ENCODE data around the gene CNOT11. TPM values are rescaled to one million over a fixed set of nuclear protein-coding genes. Genes with fewer than 3 reads are reported as not detected.

Gene CNOT11
- total RNA-seq (2021) (47.4 to 54.0 TPM (median 48.9 TPM) in 3 replicates), Bru-seq, nascent RNA (percentile 87 among the genes with signal in this experiment)
- long read RNA-seq, experiment 1, transcript CNOT11-201 (7 exons, 2,599 nt), result major isoform, 378 of 434 reads
- long read RNA-seq, experiment 1, partial matches to known transcripts, result 15 of 434 reads
- long read RNA-seq, experiment 1, other reads (novel, unspliced or antisense), result 41 of 434 reads
- long read RNA-seq, experiment 2, transcript CNOT11-201 (7 exons, 2,599 nt), result major isoform, 47 of 73 reads
- long read RNA-seq, experiment 2, partial matches to known transcripts, result 17 of 73 reads
- long read RNA-seq, experiment 2, other reads (novel, unspliced or antisense), result 9 of 73 reads
- long read RNA-seq, experiment 3, partial matches to known transcripts, result 5 of 6 reads
- long read RNA-seq, experiment 3, other reads (novel, unspliced or antisense), result 1 of 6 reads

GRCh38 chr2:101252408-101253012, at the start of gene CNOT11:
TSS of gene CNOT11 (plus strand) at chr2:101252886. CDS start at chr2:101252965, 79 bp downstream.
- POLR2A ChIA-PET, result interaction anchor here (0.8 to 1.3 kb wide), 2 partner anchors 12 to 244 kb away, joined by 3 read pairs; no protein-coding TSS in a partner anchor
- CTCF ChIA-PET, result interaction anchor here (0.8 to 3.4 kb wide), 13 partner anchors 12 to 646 kb away, joined by 3 to 32 read pairs (median 5); partner anchors contain the start of gene TBC1D8
- Mint-ChIP-seq H3K27ac (peak within 1 kb of the TSS; percentile 96), H3K27me3 (ENCODE audit: low read depth) (no peaks in the 10 kb centered on the region), H3K36me3 (peaks cover 9% of the 10 kb centered on the region), H3K4me3 (peak within 1 kb of the TSS; percentile 99), H3K4me1 (peaks cover 54% of the 10 kb centered on the region), H3K9me3 (peaks cover 9% of the 10 kb centered on the region; the same call in 1 of the 2 replicates)
- ATAC-seq (peak; percentile 84), DNase-seq (ENCODE audit: low spot score) (peak; percentile 99)
- TF ChIP-seq ZNF396 (CRISPR knock-in tag; IDR thresholded peaks at IDR 0.05; ENCODE audit: borderline replicate concordance) (no peak), ZNF121 (CRISPR knock-in tag; IDR thresholded peaks at IDR 0.05) (0 out of 2 replicates have a peak, but pooled peaks have one; percentile 5), HMGA2 (CRISPR knock-in tag; IDR thresholded peaks at IDR 0.05) (no peak), ZBTB21 (CRISPR knock-in tag; IDR thresholded peaks at IDR 0.05; ENCODE audit: borderline replicate concordance) (peak; percentile 77; the same call in 1 of the 2 replicates), ELF4 (CRISPR knock-in tag; IDR thresholded peaks at IDR 0.05; ENCODE audit: low read depth) (no peak), JUN (CRISPR knock-in tag; IDR thresholded peaks at IDR 0.05) (no peak), MLX (CRISPR knock-in tag; IDR thresholded peaks at IDR 0.05) (no peak), TEAD4 (CRISPR knock-in tag; IDR thresholded peaks at IDR 0.05) (0 out of 2 replicates have a peak, but pooled peaks have one; percentile 0), ZMAT4 (CRISPR knock-in tag; IDR thresholded peaks at IDR 0.05) (no peak), SMAD4 (CRISPR knock-in tag; IDR thresholded peaks at IDR 0.05) (no peak), ZBTB43 (CRISPR knock-in tag; IDR thresholded peaks at IDR 0.05) (no peak), OVOL2 (CRISPR knock-in tag; IDR thresholded peaks at IDR 0.05; ENCODE audit: borderline replicate concordance) (no peak; the same call in 1 of the 2 replicates), SMAD3 (CRISPR knock-in tag; IDR thresholded peaks at IDR 0.05; ENCODE audit: borderline replicate concordance) (0 out of 2 replicates have a peak, but pooled peaks have one; percentile 7), ZNF138 (CRISPR knock-in tag; conservative IDR thresholded peaks at IDR 0.05) (0 out of 2 replicates have a peak, but pooled peaks have one; percentile 57), GRHL2 (CRISPR knock-in tag; IDR thresholded peaks at IDR 0.05; ENCODE audit: insufficient replicate concordance, severe bottlenecking) (no peak), NFATC4 (CRISPR knock-in tag; IDR thresholded peaks at IDR 0.05) (no peak), ATF1 (CRISPR knock-in tag; IDR thresholded peaks at IDR 0.05) (no peak)
- TF ChIP-seq, protein P1, sequence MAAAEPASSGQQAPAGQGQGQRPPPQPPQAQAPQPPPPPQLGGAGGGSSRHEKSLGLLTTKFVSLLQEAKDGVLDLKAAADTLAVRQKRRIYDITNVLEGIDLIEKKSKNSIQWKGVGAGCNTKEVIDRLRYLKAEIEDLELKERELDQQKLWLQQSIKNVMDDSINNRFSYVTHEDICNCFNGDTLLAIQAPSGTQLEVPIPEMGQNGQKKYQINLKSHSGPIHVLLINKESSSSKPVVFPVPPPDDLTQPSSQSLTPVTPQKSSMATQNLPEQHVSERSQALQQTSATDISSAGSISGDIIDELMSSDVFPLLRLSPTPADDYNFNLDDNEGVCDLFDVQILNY (CRISPR knock-in tag; IDR thresholded peaks at IDR 0.05), result peak; percentile 53
- TF ChIP-seq, protein P2, sequence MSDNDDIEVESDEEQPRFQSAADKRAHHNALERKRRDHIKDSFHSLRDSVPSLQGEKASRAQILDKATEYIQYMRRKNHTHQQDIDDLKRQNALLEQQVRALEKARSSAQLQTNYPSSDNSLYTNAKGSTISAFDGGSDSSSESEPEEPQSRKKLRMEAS (CRISPR knock-in tag; IDR thresholded peaks at IDR 0.05), result peak; percentile 7; the same call in 1 of the 2 replicates
- TF ChIP-seq, protein P3, sequence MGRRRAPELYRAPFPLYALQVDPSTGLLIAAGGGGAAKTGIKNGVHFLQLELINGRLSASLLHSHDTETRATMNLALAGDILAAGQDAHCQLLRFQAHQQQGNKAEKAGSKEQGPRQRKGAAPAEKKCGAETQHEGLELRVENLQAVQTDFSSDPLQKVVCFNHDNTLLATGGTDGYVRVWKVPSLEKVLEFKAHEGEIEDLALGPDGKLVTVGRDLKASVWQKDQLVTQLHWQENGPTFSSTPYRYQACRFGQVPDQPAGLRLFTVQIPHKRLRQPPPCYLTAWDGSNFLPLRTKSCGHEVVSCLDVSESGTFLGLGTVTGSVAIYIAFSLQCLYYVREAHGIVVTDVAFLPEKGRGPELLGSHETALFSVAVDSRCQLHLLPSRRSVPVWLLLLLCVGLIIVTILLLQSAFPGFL (CRISPR knock-in tag; IDR thresholded peaks at IDR 0.05; ENCODE audit: borderline replicate concordance), result no peak
- TF ChIP-seq, protein P4, sequence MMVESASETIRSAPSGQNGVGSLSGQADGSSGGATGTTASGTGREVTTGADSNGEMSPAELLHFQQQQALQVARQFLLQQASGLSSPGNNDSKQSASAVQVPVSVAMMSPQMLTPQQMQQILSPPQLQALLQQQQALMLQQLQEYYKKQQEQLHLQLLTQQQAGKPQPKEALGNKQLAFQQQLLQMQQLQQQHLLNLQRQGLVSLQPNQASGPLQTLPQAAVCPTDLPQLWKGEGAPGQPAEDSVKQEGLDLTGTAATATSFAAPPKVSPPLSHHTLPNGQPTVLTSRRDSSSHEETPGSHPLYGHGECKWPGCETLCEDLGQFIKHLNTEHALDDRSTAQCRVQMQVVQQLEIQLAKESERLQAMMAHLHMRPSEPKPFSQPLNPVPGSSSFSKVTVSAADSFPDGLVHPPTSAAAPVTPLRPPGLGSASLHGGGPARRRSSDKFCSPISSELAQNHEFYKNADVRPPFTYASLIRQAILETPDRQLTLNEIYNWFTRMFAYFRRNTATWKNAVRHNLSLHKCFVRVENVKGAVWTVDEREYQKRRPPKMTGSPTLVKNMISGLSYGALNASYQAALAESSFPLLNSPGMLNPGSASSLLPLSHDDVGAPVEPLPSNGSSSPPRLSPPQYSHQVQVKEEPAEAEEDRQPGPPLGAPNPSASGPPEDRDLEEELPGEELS (CRISPR knock-in tag; IDR thresholded peaks at IDR 0.05), result 0 out of 2 replicates have a peak, but pooled peaks have one; percentile 65
- TF ChIP-seq, protein P5, sequence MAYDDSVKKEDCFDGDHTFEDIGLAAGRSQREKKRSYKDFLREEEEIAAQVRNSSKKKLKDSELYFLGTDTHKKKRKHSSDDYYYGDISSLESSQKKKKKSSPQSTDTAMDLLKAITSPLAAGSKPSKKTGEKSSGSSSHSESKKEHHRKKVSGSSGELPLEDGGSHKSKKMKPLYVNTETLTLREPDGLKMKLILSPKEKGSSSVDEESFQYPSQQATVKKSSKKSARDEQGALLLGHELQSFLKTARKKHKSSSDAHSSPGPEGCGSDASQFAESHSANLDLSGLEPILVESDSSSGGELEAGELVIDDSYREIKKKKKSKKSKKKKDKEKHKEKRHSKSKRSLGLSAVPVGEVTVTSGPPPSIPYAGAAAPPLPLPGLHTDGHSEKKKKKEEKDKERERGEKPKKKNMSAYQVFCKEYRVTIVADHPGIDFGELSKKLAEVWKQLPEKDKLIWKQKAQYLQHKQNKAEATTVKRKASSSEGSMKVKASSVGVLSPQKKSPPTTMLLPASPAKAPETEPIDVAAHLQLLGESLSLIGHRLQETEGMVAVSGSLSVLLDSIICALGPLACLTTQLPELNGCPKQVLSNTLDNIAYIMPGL (CRISPR knock-in tag; IDR thresholded peaks at IDR 0.05), result peak; percentile 76; the same call in 1 of the 2 replicates
- TF ChIP-seq, protein P6, sequence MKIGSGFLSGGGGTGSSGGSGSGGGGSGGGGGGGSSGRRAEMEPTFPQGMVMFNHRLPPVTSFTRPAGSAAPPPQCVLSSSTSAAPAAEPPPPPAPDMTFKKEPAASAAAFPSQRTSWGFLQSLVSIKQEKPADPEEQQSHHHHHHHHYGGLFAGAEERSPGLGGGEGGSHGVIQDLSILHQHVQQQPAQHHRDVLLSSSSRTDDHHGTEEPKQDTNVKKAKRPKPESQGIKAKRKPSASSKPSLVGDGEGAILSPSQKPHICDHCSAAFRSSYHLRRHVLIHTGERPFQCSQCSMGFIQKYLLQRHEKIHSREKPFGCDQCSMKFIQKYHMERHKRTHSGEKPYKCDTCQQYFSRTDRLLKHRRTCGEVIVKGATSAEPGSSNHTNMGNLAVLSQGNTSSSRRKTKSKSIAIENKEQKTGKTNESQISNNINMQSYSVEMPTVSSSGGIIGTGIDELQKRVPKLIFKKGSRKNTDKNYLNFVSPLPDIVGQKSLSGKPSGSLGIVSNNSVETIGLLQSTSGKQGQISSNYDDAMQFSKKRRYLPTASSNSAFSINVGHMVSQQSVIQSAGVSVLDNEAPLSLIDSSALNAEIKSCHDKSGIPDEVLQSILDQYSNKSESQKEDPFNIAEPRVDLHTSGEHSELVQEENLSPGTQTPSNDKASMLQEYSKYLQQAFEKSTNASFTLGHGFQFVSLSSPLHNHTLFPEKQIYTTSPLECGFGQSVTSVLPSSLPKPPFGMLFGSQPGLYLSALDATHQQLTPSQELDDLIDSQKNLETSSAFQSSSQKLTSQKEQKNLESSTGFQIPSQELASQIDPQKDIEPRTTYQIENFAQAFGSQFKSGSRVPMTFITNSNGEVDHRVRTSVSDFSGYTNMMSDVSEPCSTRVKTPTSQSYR (CRISPR knock-in tag; IDR thresholded peaks at IDR 0.05), result no peak

Data from WTC11 (cell line).